SK-N-SH treated with all-trans-retinoic acid at 6 μM for 48 hours (cell line): ENCODE results near the gene MGAT3.

Source experiments
- ATAC-seq: fragments of 200-7000 bp; cut with Tn5 transposase; 3 replicates; pipeline ENCODE4 v1.9.1; 2020; ENCODE audit warnings: mild to moderate bottlenecking, moderate library complexity
- ARNTL ChIP-seq: fragments of 450-650 bp; formaldehyde crosslinking; IDR thresholded peaks from 2 replicates; pipeline ENCODE4 v1.5.0; 2020; ENCODE audit warnings: low read depth, mild to moderate bottlenecking, moderate library complexity, borderline replicate concordance
- BACH2 ChIP-seq: fragments of 250-450 bp; sonication (Bioruptor Pico); IDR thresholded peaks from 2 replicates; pipeline ENCODE4 v1.9.0; 2021; ENCODE audit warnings: mild to moderate bottlenecking, borderline replicate concordance
- CREB5 ChIP-seq: fragments of 250-450 bp; sonication (Bioruptor Pico); IDR thresholded peaks from 2 replicates; pipeline ENCODE4 v1.5.1; 2020; ENCODE audit warnings: low read depth, mild to moderate bottlenecking, moderate library complexity
- CSDC2 ChIP-seq: fragments of 250-450 bp; sonication (Bioruptor Pico); IDR thresholded peaks from 2 replicates; pipeline ENCODE4 v1.5.0; 2020; ENCODE audit warnings: mild to moderate bottlenecking, moderate library complexity
- CSRNP3 ChIP-seq: fragments of 250-450 bp; sonication (Bioruptor Pico); IDR thresholded peaks from 2 replicates; pipeline ENCODE4 v1.5.1; 2021; ENCODE audit warnings: mild to moderate bottlenecking, moderate library complexity
- ESRRG ChIP-seq: fragments of 250-450 bp; sonication (Bioruptor Pico); IDR thresholded peaks from 2 replicates; pipeline ENCODE4 v1.6.1; 2021; ENCODE audit warnings: mild to moderate bottlenecking
- GLIS3 ChIP-seq: fragments of 250-450 bp; sonication (Bioruptor Pico); IDR thresholded peaks from 2 replicates; pipeline ENCODE4 v1.5.0; 2020; ENCODE audit warnings: mild to moderate bottlenecking, moderate library complexity
- ISL1 ChIP-seq: fragments of 250-450 bp; sonication (Bioruptor Pico); IDR thresholded peaks from 2 replicates; pipeline ENCODE4 v2.1.2; 2022; ENCODE audit warnings: mild to moderate bottlenecking, moderate library complexity
- OSR1 ChIP-seq: fragments of 250-450 bp; sonication (Bioruptor Pico); IDR thresholded peaks from 2 replicates; pipeline ENCODE4 v1.8.0; 2022; ENCODE audit warnings: moderate library complexity, mild to moderate bottlenecking, inconsistent platforms
- PATZ1 ChIP-seq: fragments of 250-450 bp; sonication (Bioruptor Pico); IDR thresholded peaks from 2 replicates; pipeline ENCODE4 v1.8.0; 2020; ENCODE audit warnings: mild to moderate bottlenecking, moderate library complexity, borderline replicate concordance
- POU6F1 ChIP-seq: fragments of 250-450 bp; sonication (Bioruptor Pico); IDR thresholded peaks from 2 replicates; pipeline ENCODE4 v1.8.0; 2021; ENCODE audit warnings: low read depth, mild to moderate bottlenecking, moderate library complexity, borderline replicate concordance
- PPARA ChIP-seq: fragments of 250-450 bp; sonication (Bioruptor Pico); IDR thresholded peaks from 2 replicates; pipeline ENCODE4 v1.5.0; 2020; ENCODE audit warnings: mild to moderate bottlenecking, borderline replicate concordance
- RARB ChIP-seq: fragments of 250-450 bp; sonication (Bioruptor Pico); IDR thresholded peaks from 2 replicates; pipeline ENCODE4 v1.8.0; 2021; ENCODE audit warnings: mild to moderate bottlenecking, moderate library complexity
- SNAI2 ChIP-seq: fragments of 250-450 bp; sonication (Bioruptor Pico); IDR thresholded peaks from 2 replicates; pipeline ENCODE4 v1.5.0; 2020; ENCODE audit warnings: mild to moderate bottlenecking, moderate library complexity
- TCF4 ChIP-seq: fragments of 250-450 bp; sonication (Bioruptor Pico); IDR thresholded peaks from 2 replicates; pipeline ENCODE4 v1.8.0; 2021; ENCODE audit warnings: mild to moderate bottlenecking, moderate library complexity, borderline replicate concordance
- TOX ChIP-seq: fragments of 250-450 bp; sonication (Bioruptor Pico); IDR thresholded peaks from 2 replicates; pipeline ENCODE4 v1.8.0; 2021; ENCODE audit warnings: mild to moderate bottlenecking, moderate library complexity, borderline replicate concordance
- TSHZ2 ChIP-seq: fragments of 250-450 bp; sonication (Bioruptor Pico); IDR thresholded peaks from 2 replicates; pipeline ENCODE4 v1.5.0; 2020; ENCODE audit warnings: mild to moderate bottlenecking, moderate library complexity
- ZC3H10 ChIP-seq: fragments of 250-450 bp; sonication (Bioruptor Pico); IDR thresholded peaks from 2 replicates; pipeline ENCODE4 v1.5.1; 2021; ENCODE audit warnings: mild to moderate bottlenecking, moderate library complexity
- ZFP3 ChIP-seq: fragments of 250-450 bp; sonication (Bioruptor Pico); IDR thresholded peaks from 2 replicates; pipeline ENCODE4 v1.5.0; 2020; ENCODE audit warnings: mild to moderate bottlenecking, moderate library complexity
- ZFP30 ChIP-seq: fragments of 450-650 bp; formaldehyde crosslinking; IDR thresholded peaks from 2 replicates; pipeline ENCODE4 v1.5.0; 2022; ENCODE audit warnings: mild to moderate bottlenecking, moderate library complexity
- ZNF565 ChIP-seq: fragments of 450-650 bp; formaldehyde crosslinking; conservative IDR thresholded peaks from 2 replicates; pipeline ENCODE4 v1.5.0; 2020; ENCODE audit warnings: low read depth, mild to moderate bottlenecking, moderate library complexity

MGAT3 gene

GRCh38 chr22:39488563-39489083, 31.8 kb downstream of the MGAT3 start:
- no peak for ATAC-seq
- TF ChIP-seq POU6F1 (CRISPR knock-in tag), result no peak
- no peak for TF ChIP-seq TOX (CRISPR knock-in tag)
- TF ChIP-seq ISL1, result no peak
- no peak for TF ChIP-seq OSR1
- no peak for TF ChIP-seq PATZ1 (CRISPR knock-in tag)
- TF ChIP-seq PPARA (CRISPR knock-in tag), result no peak
- no peak for TF ChIP-seq SNAI2 (CRISPR knock-in tag)

GRCh38 chr22:39489094-39490068, 32.6 kb downstream of the MGAT3 start:
- ATAC-seq, result no peak
- TF ChIP-seq CREB5 (CRISPR knock-in tag) (no peak), ZC3H10 (no peak), SNAI2 (CRISPR knock-in tag) (no peak), ZFP3 (CRISPR knock-in tag) (no peak), ARNTL (CRISPR knock-in tag) (no peak), ZNF565 (CRISPR knock-in tag) (no peak), ESRRG (CRISPR knock-in tag) (no peak), TSHZ2 (CRISPR knock-in tag) (no peak), GLIS3 (CRISPR knock-in tag) (no peak), RARB (no peak), TOX (CRISPR knock-in tag) (no peak), CSDC2 (CRISPR knock-in tag) (no peak)
- TF ChIP-seq, all 23 proteins: peak for 0

- ATAC-seq, result peak; percentile 96
- TF ChIP-seq CSRNP3 (no peak), ZC3H10 (no peak), TOX (CRISPR knock-in tag) (no peak), ISL1 (no peak), ESRRG (CRISPR knock-in tag) (no peak), CREB5 (CRISPR knock-in tag) (no peak), OSR1 (no peak), ZFP30 (no peak), GLIS3 (CRISPR knock-in tag) (no peak), PPARA (CRISPR knock-in tag) (no peak), ARNTL (CRISPR knock-in tag) (no peak), TCF4 (CRISPR knock-in tag) (no peak), PATZ1 (CRISPR knock-in tag) (no peak), RARB (no peak), BACH2 (CRISPR knock-in tag) (no peak)
Measured at GRCh38 chr22:39490135-39490798, 33.5 kb downstream of the MGAT3 start.
